HG03469 (cell line): ENCODE measurements around the gene GTPBP4.

Experiments
- ATAC-seq: cut with Tn5 transposase; IDR thresholded peaks from one replicate; pipeline ENCODE4 v1.9.1; 2021; ENCODE audit warnings: mild to moderate bottlenecking, moderate library complexity, moderate number of reproducible peaks; ENCODE audit not compliant: unreplicated experiment

The GTPBP4 gene

GRCh38 chr10:987870-988666 is at the start of gene GTPBP4:
Gene GTPBP4, plus strand, starts transcription at chr10:988434. Its CDS starts 46 bp downstream, at chr10:988480.
- ATAC-seq = peak; percentile 94

DNA sequence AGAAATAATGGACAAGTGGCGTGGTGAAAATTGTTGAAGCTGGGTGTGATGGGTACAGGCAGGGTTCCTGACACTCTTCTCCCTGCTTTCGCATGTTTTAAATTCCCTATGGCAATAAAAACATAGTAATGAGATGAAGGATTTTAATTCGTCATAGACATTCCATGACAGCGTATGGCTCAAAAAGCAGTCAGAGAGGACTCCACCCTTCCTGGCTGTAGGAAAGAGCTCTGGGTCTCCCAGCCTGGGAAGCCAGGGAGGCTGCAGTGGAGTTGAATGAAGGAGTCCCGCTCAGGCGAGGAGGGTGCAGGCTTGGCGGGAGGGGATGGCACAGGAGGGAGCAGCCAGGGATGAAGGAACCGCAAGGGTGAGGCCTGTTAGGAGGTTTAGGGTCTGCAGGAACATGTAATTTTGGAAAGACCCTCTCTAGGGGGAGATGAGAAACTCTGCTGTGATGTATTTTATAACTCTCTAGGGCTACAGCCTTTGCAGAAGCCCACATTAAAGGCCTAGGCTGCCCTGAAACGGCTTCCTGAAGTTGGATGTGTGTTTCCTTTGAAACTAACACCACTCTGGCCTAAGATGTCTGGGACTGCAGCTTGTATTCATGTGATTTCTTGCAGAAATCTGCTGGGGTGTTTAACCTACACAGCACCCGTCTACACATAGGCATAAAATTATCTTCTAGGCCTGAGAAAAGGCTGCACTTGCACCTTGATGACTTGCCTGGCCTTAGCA is 49.1 kb upstream of the GTPBP4 start:
- ATAC-seq = no peak

DNA sequence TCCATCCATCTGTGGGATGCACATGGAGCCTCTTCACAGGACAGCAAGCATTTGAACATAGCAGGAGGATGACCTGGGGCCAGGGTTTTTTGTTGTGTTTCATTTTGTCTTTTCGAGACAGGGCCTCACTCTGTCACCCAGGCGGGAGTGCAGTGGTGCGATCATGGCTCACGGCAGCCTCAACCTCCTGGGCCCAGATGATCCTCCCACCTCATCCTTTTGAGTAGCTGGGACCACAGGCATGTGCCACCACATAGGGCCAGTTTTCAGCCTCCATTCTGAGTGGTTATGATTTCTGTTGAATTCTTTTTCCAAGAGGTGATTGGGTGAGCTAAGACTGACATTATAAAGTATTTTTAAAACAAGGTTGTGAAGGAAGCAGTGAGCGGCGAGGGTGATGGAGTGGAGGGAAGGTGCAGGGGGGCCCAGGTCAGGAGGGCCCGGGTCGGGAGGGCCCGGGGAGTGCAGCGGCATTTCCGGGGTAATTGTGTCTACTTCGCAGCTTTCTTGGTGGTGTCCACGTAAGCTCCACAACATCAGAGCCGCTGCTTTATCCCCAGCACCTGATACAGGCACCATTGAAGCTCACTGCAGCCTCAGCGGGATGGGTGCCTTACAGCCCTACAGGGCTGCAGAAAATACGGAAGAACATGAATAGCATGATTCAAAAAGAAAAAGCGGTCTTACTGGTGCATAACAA is 44.8 kb upstream of the GTPBP4 start:
- peak; percentile 43 for ATAC-seq

GRCh38 chr10:944034-944831 is 44.0 kb upstream of the GTPBP4 start:
- ATAC-seq = peak; percentile 20

DNA sequence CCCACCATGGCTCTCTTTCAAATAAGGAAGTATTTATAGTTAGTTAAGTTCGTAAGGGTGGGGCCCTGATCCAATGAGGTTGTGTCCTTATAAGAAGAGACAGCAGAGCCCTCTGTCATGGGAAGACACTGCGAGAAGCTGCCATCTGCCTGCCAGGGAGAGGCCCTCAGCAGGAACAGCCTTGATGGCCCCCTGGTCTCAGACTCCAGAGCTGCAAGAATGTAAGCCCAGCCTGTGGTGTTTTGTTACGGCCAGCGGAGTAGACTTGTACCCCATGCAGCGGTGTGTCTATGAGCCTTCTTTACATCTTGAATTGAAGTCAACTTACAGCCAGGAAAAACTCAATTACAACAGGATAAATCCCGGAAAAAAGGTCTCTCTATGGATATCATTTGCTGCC is 42.5 kb upstream of the GTPBP4 start:
- ATAC-seq = no peak

- ATAC-seq = no peak
These were observed 41.2 kb upstream of the GTPBP4 start for GRCh38 chr10:947051-947450.

DNA sequence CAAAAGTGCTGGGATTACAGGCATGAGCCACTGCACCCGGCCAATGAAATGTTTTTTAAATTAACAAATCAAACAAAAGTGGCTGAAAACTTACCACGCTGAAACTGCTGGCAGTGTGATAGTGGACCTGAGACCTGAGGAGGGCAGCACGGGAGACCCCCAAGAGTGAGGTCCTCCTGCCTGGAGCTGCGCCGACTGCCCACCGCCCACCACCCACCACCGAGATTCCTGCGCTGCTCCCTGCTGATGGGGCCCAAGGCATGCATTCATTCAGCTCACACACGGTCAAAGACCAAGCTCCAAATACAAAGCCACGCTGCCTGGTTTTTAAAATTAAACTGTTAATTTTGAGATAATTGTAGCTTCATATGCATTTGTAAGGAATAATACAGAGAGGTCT is 40.4 kb upstream of the GTPBP4 start:
- no peak for ATAC-seq

DNA sequence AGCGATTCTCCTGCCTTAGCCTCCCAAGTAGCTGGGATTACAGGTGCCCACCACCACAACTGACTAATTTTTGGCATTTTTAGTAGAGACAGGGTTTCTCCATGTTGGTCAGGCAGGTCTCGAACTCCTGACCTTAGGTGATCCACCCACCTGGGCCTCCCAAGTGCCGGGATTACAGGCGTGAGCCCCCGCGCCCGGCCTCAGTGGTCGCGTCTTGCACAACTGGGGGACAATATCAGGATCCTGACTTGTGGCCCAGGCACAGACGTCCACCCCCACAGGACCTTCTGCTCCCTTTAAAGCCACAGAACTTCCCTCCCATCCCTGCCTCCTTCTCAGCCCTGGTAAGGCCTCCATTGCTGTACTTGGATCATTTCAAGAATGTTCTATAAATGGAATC is 39.9 kb upstream of the GTPBP4 start:
- no peak for ATAC-seq

GRCh38 chr10:949446-949845 is 38.8 kb upstream of the GTPBP4 start:
- ATAC-seq = no peak

- ATAC-seq = no peak
These were observed 34.4 kb upstream of the GTPBP4 start for GRCh38 chr10:953836-954235.

- ATAC-seq = no peak
These were observed 33.8 kb upstream of the GTPBP4 start for GRCh38 chr10:954396-954795.

DNA sequence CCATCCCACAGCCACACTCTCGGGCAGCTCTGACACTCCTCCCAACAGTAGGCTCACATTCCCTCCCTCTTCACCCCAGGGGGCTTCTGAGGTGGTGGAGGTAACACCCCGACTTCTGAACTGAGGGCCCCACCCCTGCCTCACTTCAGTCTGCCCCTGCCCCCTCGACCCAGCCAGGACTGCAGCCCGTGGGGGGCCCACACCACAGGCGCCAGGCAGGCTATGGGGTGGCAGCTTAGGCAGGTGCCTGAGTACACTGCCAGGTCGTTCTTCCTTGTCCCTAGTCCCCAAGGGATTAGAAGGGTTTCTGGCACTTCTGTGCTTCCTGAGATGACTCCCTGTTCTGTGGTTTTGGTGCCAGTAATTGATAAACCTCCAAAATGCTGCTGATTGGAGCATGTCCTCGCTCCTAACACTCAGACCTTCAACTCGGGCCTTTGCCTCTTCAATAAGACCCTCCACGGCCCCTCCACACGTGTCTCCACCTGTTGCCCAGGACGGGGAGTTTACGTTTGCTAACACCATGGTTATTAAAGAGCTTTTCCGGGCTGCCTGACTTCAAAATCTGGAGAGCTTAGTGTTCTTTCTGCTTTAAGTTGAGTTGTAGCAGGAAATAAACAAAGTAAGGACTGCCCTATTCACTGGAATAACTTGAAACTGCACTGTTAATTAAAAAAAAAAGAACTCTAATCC is 33.0 kb upstream of the GTPBP4 start:
- ATAC-seq = no peak

- ATAC-seq = no peak
These were observed 32.4 kb upstream of the GTPBP4 start for GRCh38 chr10:955820-956217.

DNA sequence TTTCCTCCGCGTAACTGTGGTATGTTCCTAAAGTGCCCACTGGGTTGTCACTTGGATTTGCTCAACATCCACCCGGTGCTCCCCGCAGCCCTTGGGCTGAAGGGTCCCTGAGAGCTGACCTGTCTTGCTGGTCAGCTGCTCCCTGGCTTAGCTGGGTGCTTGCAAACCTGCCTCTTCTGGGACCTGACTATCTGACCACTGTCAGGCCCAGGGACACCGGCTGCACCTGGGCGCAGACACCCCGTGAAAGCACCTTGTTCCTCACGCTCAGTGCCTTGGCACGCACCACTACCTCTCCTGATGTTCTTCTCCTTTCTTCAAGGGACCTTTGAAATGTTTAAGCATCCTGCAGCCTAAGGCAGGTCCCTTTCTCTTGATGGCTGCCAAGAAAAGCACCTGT is 30.1 kb upstream of the GTPBP4 start:
- ATAC-seq = no peak

DNA sequence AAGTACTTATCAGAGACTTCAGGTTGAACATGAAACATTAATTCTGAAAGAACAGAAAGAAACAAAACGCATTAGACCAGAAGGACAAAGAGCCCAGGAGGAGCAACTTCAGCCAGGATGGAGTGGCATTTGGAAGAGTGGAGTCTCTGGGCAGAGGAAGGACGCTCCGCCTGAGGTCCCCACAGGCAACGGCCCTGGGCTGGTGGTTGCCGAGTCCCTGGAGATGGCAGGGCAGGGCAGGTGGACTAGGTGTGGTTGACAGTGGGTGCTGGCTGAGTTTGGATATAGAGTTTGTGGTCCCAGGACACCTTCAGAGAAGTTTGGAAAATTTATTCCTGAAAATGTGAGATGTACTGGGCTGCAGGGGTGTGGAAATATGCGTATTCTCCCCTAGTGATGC is 29.4 kb upstream of the GTPBP4 start:
- ATAC-seq = no peak

GRCh38 chr10:962342-962741 is 25.9 kb upstream of the GTPBP4 start:
- ATAC-seq = no peak

GRCh38 chr10:963186-963585 is 25.0 kb upstream of the GTPBP4 start:
- ATAC-seq = no peak

GRCh38 chr10:963655-964054 is 24.6 kb upstream of the GTPBP4 start:
- ATAC-seq = no peak

DNA sequence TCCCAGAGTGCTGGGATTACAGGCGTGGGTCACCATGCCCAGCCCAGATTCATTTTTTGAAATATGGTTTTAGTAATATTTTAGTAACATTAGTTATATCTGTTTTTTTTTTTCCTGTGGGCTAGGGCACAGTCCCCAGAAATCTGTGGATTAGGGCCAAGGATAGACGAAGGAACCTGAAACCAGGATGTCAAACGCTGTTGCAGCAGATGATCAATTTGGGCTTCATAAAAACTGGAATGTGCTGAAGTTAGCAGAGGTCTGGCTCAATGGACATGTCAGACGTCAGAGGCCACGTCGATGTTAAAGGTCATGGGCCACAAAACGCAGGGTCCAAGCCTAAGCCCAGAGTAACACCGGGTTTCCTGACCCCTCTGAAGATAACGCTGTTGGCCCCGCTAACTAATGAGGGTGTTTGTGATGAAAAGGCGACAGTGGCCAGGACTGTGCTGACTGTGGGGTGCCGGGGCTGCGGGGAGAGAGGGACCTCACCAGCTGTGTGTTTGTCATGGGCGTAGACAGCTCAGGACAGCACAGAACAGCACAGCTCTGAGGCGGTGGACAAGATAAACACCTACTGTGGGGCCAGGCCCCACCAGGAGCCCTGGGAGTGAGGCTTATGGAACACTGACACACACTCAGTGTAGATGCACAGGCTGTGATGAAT is 23.8 kb upstream of the GTPBP4 start:
- ATAC-seq = no peak

DNA sequence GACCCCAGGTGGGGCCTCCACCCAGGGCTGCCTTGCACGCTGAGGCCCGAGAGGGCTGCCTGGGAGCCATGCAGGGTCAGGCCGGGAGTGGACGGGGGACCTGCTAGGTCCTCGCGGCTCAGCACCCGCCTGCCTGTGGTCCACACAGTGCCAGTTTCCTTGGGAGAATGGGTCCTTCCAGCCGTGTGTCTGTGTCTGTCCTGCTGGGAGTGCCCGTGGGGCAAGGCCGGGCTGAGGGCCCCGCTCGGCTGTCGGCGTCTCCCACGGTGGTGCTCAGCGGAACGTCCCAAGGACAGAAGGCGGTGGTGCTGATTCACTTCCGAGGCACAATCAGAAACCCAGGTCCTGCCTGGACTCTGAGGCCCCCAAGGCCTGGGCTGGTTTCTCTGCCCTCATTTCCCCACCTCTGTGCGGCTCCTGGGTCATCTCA is 23.2 kb upstream of the GTPBP4 start:
- ATAC-seq = no peak
